ENCODE measurements around the gene PPP1R3G.

The PPP1R3G gene

GRCh38 chr6:5068153-5068751 lies 16.9 kb upstream of the PPP1R3G start:
- no peak overlapping the region for H2AFZ ChIP-seq (ENCODE audit: low read length)
- H3F3A ChIP-seq (ENCODE audit: low read depth): no peaks in the 10 kb centered on the region
- no peaks in the 10 kb centered on the region for H3K79me2 ChIP-seq (ENCODE audit: insufficient read depth, low read length)
- no peaks in the 10 kb centered on the region for H3K4me1 ChIP-seq (ENCODE audit: insufficient read depth, low read length, poor library complexity, severe bottlenecking)
- TF ChIP-seq EZH2phosphoT487 (IDR thresholded peaks at IDR 0.05; ENCODE audit: borderline replicate concordance) (no peak), CTCF (conservative IDR thresholded peaks at IDR 0.05; ENCODE audit: low read length) (no peak)
- H4K20me1 ChIP-seq (ENCODE audit: insufficient read depth, low read length, poor library complexity, severe bottlenecking): no peaks in the 10 kb centered on the region
- no peaks in the 10 kb centered on the region; the same call in 1 of the 2 replicates for H3K9me2 ChIP-seq (replicated peaks; ENCODE audit: low read depth, low read length)
- no peaks in the 10 kb centered on the region for H3K9me3 ChIP-seq (ENCODE audit: insufficient read depth, low read depth, low read length)
- no peak overlapping the region for H3K4me3 ChIP-seq (ENCODE audit: low read length, poor library complexity, severe bottlenecking)
- no peaks in the 10 kb centered on the region for H3K27me3 ChIP-seq (ENCODE audit: insufficient read depth, low read length, poor library complexity, severe bottlenecking)
- no peak overlapping the region for H3K9ac ChIP-seq (ENCODE audit: low read depth, low read length, poor library complexity, severe bottlenecking)
- H3K4me2 ChIP-seq (ENCODE audit: low read depth, low read length, poor library complexity, severe bottlenecking): no peak overlapping the region
- H3K36me3 ChIP-seq (ENCODE audit: insufficient read depth, low read length): no peaks in the 10 kb centered on the region

DNA sequence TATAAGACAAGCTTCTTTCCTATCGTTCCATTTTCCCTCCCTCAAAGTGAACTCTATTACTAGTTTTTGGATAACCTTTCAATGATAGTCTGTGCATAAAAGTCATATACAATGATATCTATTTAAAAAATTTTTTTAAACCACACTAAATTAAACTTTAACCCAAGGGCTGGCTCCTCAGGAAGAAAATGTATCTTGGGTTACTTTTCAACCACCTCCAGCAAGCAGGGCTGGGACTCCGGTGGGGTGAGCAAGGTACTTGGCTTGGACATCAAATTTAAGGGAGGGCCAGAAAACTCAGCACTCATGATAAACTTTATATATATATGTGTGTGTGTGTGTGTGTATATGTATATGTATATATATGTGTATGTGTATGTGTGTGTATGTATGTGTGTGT lies 13.9 kb upstream of the PPP1R3G start:
- no peaks in the 10 kb centered on the region for H3K4me1 ChIP-seq (ENCODE audit: insufficient read depth, low read length, poor library complexity, severe bottlenecking)
- no peaks in the 10 kb centered on the region; the same call in 1 of the 2 replicates for H3K9me2 ChIP-seq (replicated peaks; ENCODE audit: low read depth, low read length)
- H3K9me3 ChIP-seq (ENCODE audit: insufficient read depth, low read depth, low read length): no peaks in the 10 kb centered on the region
- no peaks in the 10 kb centered on the region for H4K20me1 ChIP-seq (ENCODE audit: insufficient read depth, low read length, poor library complexity, severe bottlenecking)
- no peak overlapping the region for H3K4me2 ChIP-seq (ENCODE audit: low read depth, low read length, poor library complexity, severe bottlenecking)
- no peaks in the 10 kb centered on the region for H3F3A ChIP-seq (ENCODE audit: low read depth)
- TF ChIP-seq EZH2phosphoT487 (IDR thresholded peaks at IDR 0.05; ENCODE audit: borderline replicate concordance): no peak
- no peak for TF ChIP-seq CTCF (conservative IDR thresholded peaks at IDR 0.05; ENCODE audit: low read length)
- H3K36me3 ChIP-seq (ENCODE audit: insufficient read depth, low read length): no peaks in the 10 kb centered on the region
- H3K79me2 ChIP-seq (ENCODE audit: insufficient read depth, low read length): no peaks in the 10 kb centered on the region
- H2AFZ ChIP-seq (ENCODE audit: low read length): no peak overlapping the region
- H3K4me3 ChIP-seq (ENCODE audit: low read length, poor library complexity, severe bottlenecking): no peak overlapping the region
- H3K9ac ChIP-seq (ENCODE audit: low read depth, low read length, poor library complexity, severe bottlenecking): no peak overlapping the region
- H3K27me3 ChIP-seq (ENCODE audit: insufficient read depth, low read length, poor library complexity, severe bottlenecking): no peaks in the 10 kb centered on the region

DNA sequence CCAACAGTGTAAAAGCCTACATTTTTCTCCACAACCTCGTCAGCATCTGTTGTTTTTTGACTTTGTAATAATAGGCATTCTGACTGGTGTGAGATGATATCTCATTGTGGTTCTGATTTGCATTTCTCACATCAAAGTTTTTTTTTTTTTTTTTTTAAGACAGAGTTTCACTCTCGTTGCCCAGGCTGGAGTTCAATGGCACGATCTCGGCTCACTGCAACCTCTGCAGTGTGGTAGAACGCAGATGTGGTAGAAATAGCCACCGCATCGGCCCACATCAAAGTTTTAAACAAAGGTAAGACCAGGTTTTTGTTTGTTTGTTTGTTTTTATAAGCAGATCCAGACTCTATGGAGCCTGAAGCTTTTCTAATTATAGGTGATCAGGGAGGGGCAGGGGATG lies 12.7 kb upstream of the PPP1R3G start:
- no peaks in the 10 kb centered on the region for H3K9me2 ChIP-seq (replicated peaks; ENCODE audit: low read depth, low read length)
- no peaks in the 10 kb centered on the region for H3K4me1 ChIP-seq (ENCODE audit: insufficient read depth, low read length, poor library complexity, severe bottlenecking)
- H3K9ac ChIP-seq (ENCODE audit: low read depth, low read length, poor library complexity, severe bottlenecking): no peak overlapping the region
- H3K4me2 ChIP-seq (ENCODE audit: low read depth, low read length, poor library complexity, severe bottlenecking): no peak overlapping the region
- no peak overlapping the region for H2AFZ ChIP-seq (ENCODE audit: low read length)
- no peaks in the 10 kb centered on the region for H3K27me3 ChIP-seq (ENCODE audit: insufficient read depth, low read length, poor library complexity, severe bottlenecking)
- TF ChIP-seq CTCF (conservative IDR thresholded peaks at IDR 0.05; ENCODE audit: low read length): no peak
- no peak for TF ChIP-seq EZH2phosphoT487 (IDR thresholded peaks at IDR 0.05; ENCODE audit: borderline replicate concordance)
- H3F3A ChIP-seq (ENCODE audit: low read depth): no peaks in the 10 kb centered on the region
- no peaks in the 10 kb centered on the region for H3K79me2 ChIP-seq (ENCODE audit: insufficient read depth, low read length)
- H3K9me3 ChIP-seq (ENCODE audit: insufficient read depth, low read depth, low read length): no peaks in the 10 kb centered on the region
- H3K4me3 ChIP-seq (ENCODE audit: low read length, poor library complexity, severe bottlenecking): no peak overlapping the region
- no peaks in the 10 kb centered on the region for H3K36me3 ChIP-seq (ENCODE audit: insufficient read depth, low read length)
- H4K20me1 ChIP-seq (ENCODE audit: insufficient read depth, low read length, poor library complexity, severe bottlenecking): no peaks in the 10 kb centered on the region
